GM18517 (cell line): ENCODE results near the gene RAPGEF2.

ENCODE experiments used
- ATAC-seq: cut with Tn5 transposase; IDR thresholded peaks from one replicate; pipeline ENCODE4 v1.9.1; 2021; ENCODE audit warnings: mild to moderate bottlenecking, moderate library complexity; ENCODE audit not compliant: unreplicated experiment

Gene RAPGEF2

DNA sequence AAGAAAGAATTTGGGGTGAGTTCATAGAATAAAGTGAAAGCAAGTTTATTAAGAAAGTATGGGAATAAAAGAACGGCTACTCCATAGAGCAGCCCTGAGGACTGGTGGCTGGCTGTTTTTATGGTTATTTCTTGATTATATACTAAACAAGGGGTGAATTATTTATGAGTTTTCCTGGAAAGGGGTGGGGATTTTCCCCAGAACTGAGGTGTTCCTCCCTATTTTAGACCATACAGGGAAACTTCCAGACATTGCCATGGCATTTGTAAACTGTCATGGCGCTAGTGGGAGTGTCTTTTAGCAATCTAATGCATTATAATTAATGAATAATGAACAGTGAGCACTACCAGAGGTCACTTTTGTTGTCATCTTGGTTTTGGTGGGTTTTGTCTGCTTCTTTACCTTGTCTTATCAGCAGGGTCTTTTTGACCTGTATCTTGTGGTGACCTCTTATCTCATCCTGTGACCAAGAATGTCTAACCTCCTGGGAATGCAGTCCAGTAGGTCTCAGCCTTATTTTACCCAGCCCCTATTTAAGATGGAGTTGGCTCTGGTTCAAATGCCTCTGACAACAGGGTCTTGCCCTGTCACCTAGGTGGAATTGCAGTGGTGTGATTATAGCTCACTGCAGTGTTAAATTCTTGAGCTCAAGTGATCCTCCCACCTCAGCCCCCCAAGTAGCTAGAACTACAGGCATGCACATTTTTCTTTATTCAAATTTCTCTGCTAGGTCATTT is 27.1 kb downstream of the RAPGEF2 start:
- no peak for ATAC-seq

DNA sequence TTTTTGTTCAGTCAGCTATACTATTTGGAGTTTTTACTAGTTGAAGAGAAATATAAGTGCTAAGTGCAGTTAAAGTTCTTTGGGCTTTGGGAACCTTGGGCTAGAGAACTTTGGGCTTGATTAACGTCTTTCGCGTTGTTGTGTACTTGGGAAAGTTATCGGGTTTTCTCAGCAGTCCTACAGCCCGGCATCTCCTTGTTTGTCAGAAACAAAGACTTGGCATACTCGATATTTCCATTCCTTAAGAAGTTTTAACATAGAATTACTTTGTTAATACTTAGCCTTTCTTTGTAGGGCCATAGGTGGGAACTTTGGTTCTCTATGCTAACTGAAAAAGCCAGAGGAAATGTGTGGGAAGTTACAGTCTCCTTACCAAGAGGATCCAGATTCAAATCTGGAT is 28.7 kb downstream of the RAPGEF2 start:
- ATAC-seq, result no peak

DNA sequence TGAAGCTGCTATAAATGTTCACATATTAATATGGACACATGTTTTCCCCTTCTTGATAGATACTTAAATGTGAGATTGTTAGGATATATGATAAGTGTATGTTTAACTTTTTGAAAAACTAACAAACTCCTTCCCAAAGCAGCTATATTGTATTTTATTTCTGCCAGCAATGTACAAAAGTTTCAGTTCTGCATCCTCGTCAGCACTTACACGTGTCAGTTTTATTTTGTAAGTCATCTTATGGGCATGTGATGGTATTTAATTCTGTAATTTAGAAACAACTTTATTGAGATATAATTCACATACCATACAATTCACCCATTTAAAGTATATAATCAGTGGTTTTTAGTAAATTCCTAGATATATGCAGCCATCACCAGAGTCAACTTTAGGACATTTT is 31.6 kb downstream of the RAPGEF2 start:
- ATAC-seq, result no peak

DNA sequence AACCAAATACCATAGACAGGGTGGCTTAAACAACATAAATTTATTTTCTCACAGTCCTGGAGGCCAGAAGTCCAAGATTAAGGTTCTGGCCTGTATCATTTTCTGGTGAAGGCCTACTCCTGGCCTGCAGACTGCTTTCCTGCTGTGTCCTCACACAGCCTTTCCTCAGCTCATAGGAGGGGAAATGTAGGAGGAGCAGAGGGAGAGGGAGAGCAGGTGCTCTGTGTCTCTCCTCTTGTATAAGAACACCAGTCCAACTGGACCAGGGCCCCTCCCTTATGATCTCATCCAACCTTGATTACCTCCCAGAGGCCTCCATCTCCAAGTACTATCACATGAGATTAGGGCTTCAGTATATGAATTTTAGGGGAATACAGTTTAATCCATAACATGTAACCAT is 34.3 kb downstream of the RAPGEF2 start:
- no peak for ATAC-seq

DNA sequence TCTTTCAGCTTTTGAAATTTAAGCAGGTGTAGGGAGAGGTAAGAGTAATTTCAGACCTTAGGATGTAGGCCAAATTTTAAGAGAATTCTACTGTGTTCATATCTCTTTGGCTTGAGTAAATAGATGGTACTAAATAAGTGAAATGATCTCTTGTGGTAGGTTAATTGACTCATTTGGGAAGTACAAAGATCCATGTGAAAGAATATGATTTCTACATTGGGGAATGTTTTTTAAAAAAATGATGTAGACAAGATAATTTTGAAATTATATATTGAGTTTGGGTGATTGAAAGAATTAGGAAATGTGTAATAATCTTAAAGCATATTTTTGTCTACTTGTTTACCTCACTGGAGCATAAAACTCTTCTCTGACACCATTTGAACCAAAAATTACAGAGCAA is 35.6 kb downstream of the RAPGEF2 start:
- no peak for ATAC-seq

DNA sequence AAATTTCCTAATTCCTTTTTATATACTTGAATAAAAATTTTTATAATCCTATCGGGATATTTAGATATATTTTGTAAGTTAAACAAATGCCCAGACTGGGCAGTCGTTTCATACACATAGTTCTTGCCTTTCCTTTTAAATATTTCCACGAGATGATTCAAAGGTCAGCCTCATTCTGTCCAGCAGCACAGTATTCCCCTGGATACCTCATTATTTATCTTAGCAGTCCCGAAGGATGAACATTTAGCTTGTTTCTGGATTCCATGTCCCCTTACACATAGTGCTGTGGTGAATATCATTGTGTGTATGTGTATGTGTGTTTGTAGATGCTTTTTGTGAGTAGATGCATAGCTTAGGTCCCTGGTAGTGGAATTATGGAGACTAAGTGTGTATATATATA is 38.3 kb downstream of the RAPGEF2 start:
- no peak for ATAC-seq

DNA sequence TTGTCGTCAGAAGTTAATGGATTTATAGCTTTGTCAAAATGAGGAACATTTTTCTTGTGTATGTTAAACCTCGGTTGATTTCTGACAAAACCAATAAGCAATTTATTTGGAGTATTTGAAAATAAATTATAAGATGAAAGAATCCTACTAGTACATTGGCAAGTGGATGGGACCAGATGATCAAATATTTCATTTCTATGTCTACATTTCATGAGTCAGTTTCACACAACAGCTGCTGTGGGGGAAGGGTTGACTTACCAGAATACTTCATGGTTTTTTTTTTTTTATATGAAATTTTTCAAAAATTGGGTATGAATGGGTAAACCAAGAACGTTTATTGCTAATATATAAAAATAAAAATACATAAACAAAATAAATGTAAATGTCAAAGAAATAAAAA is 39.4 kb downstream of the RAPGEF2 start:
- ATAC-seq, result no peak

DNA sequence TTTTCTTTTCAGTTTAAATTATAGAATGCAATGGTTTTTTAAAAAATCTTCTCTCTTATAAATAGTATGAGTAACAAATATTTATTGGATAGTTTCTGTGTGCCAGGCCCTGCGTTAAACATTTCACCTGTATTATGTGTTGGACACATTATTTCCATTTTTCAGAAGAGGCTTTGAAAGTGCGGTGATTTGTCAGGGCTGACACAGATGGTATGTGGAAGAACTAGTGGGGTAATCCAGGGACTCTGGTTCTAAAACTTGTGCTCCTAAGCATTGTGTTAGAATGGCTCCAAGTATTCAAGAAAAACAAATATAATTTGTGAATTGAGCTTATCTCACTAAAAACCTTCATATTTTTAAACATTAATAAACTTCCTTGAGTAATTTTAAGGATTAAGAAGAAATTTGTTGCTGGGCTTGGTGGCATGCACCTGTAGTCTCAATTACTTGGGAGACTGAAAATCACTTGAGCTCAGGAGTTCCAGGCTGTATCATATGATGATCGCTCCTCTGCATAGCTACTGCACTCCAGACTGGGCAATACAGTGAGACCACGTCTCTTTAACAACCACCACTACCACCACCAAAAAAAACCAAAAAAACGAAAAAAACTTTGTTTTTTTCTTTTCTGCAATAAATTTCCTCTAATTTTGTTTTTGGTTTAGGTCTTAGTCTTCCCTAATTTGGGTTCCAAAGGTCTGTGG is 40.0 kb downstream of the RAPGEF2 start:
- no peak for ATAC-seq

DNA sequence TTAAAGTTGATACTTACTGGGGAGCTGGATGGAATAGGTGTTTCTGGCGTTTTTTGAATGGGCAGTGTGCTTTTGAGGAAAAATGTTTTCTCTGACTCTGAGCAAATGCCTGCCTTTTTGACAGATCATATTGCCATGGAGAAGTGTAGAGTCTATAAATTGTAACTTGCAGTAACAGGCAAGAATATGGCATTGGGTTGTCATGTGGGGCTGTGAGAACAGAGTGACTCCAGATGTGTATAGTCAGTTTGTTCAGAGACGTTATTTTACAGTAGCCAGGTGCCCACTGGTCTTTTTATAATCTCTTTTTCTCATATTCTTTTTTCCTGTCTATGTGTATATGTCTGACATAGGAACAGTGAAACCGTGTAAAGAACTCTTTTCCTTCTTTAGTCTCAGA is 40.8 kb downstream of the RAPGEF2 start:
- no peak for ATAC-seq

DNA sequence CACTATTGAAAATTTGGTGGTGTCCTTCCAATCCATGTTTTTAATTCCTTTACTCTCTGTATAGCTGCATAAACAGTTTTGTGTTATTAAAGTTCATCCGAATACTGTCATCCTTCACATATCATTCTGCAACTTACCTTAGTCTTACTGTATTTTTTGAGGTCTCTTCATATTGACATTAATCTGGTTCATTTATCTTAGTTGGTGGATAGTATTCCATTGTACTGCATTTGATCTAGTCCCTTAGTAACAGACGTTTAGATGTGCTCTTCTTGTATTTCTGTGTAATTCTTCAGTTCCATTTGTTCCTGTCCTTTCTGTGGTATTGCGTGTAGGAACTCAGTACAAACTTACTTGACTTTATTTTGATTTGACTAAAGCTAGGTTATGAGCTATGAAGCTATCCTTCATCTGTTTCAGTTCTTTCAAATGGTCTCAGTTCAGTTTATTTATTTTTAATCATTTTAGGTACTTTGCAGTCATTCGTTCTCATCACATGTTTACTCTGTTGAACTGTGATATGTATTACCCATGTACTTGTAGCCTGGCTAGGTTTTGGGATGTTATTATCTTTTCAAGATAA is 41.3 kb downstream of the RAPGEF2 start:
- ATAC-seq, result no peak

DNA sequence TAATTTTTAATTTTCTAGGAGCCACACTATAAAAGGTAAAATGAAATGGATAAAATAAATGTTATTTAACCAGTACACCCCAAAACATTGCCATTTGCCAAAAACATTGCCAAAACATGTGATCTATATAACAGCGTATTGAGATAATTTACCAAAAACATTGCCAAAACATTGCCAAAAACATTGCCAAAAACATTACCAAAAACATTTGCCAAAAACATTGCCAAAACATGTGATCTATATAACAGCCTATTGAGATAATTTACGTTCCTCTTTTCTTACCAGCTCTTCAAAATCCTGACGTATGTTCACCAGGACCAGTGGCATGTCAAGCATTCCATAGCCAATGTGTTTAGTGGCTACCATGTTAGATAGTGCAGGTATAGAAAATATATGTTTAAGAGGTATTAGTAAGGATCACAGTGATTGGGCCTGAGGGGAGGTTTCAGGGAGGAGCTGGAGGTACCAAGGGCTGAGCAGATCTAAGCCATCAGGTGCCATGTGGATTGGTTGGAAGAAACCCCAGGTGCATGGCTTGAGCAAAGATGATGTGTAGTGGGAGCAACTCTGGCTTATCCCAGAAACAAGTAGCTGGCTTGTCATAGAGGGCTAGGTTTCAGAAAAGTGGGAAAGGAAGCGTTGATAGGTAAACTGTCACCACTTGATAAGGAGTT is 42.6 kb downstream of the RAPGEF2 start:
- ATAC-seq, result no peak

DNA sequence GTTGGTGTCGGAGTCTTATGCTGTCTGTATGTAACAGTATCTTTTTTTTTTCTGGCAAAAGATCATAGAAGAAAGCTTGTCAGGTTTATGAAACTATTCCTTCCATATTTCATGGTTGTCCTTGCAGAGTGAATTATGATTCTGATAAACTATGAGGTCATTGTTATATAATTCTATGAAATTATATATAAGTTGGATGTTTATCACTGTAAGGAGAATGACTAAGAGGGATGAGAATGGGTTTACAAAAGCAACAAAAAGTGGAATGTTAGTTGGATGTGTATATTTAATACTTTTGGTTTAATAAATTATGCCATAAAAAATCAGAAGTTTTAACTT is 43.1 kb downstream of the RAPGEF2 start:
- ATAC-seq, result no peak

DNA sequence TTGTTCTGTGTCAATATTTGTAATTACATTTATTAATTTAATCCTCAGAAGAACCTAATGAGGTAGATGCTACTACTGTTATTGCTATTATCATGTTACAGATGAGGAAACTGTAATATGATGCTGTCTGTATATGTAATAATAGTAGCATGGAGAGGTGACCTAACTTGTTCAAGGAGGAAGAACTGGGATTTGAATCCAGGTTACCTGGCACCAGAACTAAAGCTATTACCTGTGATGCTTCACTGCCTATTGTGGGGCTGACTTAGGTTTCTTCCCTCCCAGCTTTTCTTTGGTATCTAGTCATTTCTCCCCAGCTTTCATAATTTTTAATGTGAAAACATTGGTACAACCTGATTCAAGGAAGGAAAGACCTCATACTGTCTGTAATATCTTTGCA is 43.6 kb downstream of the RAPGEF2 start:
- ATAC-seq, result no peak

DNA sequence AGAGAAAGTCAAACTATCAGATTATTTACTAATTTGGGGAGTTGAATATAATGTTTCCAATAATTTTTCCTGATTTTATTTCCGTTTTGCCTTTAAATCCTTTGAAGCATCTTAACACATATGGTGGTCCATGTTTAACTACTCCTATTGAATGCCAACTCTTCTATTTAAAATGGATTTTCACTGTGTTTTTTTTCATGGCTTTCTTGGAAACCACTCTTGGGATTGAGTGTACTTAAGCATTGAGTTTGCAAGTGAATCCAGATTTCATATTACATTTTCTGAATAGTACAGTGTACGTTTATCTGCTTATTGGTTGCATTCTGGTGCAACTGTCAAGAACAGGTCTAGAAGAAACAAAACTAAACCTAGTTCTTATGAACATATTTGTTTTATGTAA is 45.6 kb downstream of the RAPGEF2 start:
- no peak for ATAC-seq

DNA sequence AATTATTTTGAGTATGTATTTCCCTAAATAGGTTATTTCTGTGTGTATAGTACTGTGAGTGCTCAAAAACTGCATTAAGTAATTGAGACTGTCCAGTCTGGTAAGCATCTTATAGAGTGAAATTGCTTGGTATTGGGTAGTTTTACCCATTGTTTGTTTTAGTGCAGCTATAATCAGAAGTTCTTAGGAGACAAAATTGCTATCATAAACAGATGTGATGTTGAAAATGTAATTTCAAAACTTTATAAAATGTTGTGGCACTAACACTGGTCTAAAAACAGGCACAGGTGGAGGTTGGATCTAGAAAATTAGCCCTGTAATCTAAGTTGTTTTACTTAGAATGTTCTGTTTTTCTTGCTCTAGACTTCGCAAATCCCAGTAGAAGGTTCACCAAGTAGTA is 46.8 kb downstream of the RAPGEF2 start:
- ATAC-seq, result no peak

DNA sequence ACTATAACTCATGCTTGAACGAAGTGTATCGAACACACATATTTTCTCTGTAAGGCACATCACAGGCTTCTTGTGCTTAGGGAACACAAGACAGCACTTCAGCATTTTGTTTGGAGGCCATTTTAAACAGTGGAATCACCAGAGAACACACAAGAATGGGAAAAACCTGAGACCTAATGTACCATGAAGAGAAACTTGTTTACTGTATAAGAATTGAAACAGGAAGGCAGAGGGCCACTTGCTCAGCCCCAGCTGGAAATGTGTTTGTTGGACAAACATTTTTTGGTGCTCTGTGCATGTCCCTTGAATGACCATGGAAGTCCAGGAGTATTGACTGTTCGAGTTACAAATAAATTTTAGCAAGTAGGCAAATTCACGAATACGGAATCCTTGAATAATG is 47.5 kb downstream of the RAPGEF2 start:
- no peak for ATAC-seq

DNA sequence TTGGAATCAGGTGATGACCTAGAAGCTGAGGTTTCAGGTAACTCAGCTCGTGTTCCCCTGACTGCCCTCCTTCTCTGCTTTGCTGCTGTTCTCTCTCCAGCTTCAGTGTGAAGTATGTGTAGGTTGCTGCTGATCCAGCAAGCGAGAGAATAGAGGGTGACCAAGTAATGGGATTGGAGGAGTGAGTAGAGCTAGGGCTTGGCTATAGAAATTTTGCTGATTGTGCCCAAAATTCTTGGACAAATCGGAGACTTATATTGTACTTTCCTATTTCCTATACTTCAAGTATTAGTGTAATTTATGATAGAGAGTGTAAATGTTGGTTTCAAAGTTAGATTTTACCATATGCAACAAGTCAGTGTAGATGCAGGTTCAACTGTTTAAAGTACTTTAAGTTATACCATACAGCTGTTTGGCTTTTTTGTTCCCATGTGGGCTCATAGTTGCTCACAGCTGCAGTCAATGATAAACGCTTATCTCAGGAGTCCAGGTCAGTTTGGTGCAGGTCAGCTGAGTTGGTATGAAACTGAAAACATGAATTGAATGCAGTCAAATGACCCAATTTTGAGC is 48.0 kb downstream of the RAPGEF2 start:
- ATAC-seq, result peak; percentile 64

DNA sequence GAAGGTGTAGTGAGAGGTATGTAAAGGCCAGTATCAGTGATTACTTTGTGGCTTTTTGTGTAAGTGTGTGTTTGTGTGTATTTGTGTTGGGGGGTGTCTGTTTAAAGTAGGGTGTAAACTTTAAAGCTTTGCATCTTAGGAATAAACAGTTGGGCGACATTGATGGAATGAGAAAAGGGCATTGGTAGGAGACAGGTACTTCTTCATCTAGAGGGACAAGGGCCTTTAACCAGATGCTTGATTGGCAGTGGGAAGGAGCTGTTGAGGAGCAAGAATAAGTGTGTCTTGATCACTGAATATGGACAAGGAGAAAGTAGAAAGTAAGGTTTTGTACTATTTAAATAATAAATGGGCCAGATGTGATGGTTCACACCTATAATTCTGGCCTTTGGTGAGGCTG is 48.8 kb downstream of the RAPGEF2 start:
- no peak for ATAC-seq

DNA sequence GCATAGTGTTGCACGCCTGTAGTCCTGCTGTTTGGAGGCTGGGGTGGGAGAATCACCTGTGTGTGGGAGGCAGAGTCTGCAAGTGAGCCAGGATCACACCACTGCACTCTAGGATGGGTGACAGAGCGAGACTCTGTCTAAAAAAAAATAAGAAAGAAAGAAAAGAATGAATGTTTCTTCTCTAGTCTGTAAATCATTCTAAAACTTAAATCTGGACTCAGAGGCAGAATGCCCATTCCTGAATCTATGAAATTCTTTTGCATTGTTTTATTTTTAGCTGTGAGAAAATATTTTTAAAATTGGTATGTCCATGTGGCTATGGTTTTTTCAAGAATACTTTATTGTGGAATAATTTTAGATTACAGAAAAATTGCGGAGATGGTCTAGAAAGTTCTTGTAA is 49.3 kb downstream of the RAPGEF2 start:
- no peak for ATAC-seq

DNA sequence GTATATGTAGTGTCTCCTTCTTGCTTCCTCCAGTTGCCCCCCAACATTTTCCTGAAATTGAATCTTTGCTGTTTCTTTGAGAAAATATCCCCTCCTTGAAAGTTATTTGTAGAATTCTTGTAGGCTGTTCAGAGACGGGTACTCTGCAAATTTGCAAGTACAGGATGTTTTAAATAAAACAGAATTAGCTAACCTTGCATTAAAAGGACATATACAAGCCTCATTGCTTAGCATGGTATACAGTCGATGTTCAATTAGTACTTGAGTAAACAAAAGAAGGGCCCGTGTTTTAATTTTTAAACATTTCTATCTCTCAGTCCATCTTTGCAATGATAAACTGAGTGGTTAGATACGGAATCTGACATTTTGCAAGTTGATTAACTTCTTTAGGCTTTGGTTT is 50.8 kb downstream of the RAPGEF2 start:
- ATAC-seq, result no peak

DNA sequence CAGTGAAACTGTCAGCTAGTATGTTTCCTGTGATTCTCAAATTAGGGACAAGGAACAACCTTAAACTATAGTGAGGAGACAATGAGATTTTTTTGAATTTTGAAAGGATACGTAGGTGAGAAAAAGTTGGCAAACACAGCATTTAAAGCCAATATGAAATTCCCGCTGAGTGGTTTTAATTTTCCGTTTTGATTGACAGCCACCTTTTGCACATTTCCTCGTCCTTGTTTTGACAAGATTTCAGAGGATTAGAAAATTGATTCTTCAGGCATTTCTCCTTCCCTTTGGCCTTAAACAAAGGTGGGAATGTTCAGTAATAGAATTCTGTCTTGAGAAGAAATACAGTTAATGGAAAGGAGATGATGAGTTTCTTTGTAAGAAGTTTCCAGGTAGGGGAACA is 52.2 kb downstream of the RAPGEF2 start:
- ATAC-seq, result no peak
